GM12892 (cell line): ENCODE data around the gene APOF.
"Not testable (repeated sequence)": the region's sequence is repeated elsewhere in the genome, so short reads cannot be mapped to it uniquely, and the experiment has no call there.

Experiments used
- DNase-seq: peaks from one replicate; pipeline ENCODE4 v3.0.0; 2011; ENCODE audit not compliant: insufficient read length
- FAIRE-seq: peaks from 2 replicates; lab custom pipeline; 2011; peaks lifted over from hg19 to GRCh38; lab: Jason Lieb, UNC
- POLR2A ChIP-seq: IDR thresholded peaks from 2 replicates; pipeline ENCODE4 v1.6.1; 2011; ENCODE audit warnings: low read depth, low read length, control low read depth
- POLR2AphosphoS5 ChIP-seq: IDR thresholded peaks from 2 replicates; pipeline ENCODE4 v1.6.1; 2011; ENCODE audit warnings: low read depth, low read length, control low read depth
- TAF1 ChIP-seq: IDR thresholded peaks from 2 replicates; pipeline ENCODE4 v1.6.1; 2011; ENCODE audit warnings: low read depth, mild to moderate bottlenecking, control low read depth, low read length, borderline replicate concordance

Gene APOF

GRCh38 chr12:56358836-56359532, 3.7 kb downstream of the APOF start:
- no peak for FAIRE-seq
- DNase-seq = no peak
- TF ChIP-seq POLR2A = no peak
- no peak for TF ChIP-seq TAF1
- TF ChIP-seq POLR2AphosphoS5 = no peak

DNA sequence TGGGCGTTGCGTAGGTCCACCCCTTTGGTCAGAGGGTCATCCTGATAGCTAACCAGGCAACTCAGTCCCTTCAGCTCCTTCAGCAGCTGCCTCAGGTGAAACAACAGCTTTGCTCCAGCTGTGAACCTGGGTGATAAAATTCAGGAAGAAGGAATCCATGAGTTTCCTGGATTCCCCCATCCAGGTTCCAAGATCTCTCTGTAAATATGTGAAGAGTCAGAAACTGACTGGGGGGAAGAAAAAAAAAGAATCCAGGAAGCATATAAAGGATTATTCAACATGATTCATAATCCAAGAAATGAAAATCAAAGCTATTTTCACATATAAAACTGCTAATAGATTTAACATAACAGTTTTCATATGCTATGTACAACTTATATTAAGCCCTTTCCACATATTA, 11.3 kb downstream of the APOF start:
- TF ChIP-seq TAF1 (no peak), POLR2AphosphoS5 (no peak), POLR2A (no peak)
- DNase-seq = no peak
- FAIRE-seq = no peak

DNA sequence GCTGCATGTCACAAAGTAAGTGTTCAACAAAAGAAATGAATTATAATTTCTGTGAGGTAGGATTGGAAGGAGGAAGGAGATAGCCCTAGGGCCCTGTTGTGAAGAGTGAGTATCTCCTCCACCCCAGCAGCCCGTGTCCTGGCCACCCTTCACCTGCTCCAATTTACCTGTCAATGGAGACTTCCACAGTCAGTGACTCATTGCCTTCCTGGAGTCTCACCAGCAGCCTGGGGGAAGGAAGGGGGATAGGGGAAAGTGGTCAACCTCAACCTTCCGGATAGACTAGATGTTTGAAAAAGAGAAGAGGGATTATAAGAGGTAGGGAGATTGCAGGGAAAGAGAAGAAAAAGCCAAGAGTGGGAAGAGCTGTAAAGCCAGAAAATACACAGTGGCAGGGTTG, 12.0 kb downstream of the APOF start:
- no peak for DNase-seq
- TF ChIP-seq POLR2AphosphoS5 (no peak), TAF1 (no peak), POLR2A (no peak)
- FAIRE-seq = no peak

GRCh38 chr12:56348776-56349175, 13.9 kb downstream of the APOF start:
- FAIRE-seq (no peak), DNase-seq (no peak)
- TF ChIP-seq TAF1 (no peak), POLR2A (no peak), POLR2AphosphoS5 (no peak)

DNA sequence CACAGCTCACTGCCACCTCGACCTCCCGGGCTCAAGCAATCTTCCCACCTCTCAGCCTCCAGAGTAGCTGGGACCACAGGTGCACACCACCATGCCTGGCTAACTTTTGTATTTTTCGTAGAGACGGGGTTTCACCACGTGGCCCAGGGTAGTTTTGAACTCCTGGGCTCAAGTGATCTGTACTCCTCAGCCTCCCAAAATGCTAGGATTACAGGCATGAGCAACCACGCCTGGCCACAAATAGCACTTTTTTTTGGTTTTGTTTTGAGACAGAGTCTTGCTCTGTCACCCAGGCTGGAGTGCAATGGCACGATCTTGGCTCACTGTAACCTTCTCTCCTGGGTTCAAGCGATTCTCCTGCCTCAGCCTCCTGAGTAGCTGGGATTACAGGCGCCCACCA, 15.4 kb downstream of the APOF start:
- DNase-seq, FAIRE-seq: not testable (repeated sequence)

GRCh38 chr12:56346675-56347074, 16.0 kb downstream of the APOF start:
- FAIRE-seq (no peak), DNase-seq (no peak)
- TF ChIP-seq POLR2AphosphoS5 (no peak), POLR2A (no peak), TAF1 (no peak)

DNA sequence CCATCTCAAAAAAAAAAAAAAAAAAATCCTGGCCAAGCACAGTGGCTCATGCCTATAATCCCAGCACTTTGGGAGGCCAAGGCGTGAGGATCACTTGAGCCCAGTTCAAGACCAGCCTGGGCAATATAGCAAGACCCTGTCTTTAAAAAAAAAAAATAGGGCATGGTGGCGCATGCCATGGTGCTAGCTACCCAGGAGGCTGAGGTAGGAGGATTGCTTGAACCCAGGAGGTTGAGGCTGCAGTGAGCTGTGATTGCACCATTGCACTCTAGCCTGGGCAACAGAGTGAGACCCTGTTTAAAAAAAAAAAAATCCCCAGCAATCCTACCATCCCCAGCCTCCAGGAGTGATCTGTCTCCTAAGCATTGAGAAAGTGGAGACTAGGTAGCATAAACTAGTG, 20.4 kb downstream of the APOF start:
- DNase-seq, FAIRE-seq: not testable (repeated sequence)

DNA sequence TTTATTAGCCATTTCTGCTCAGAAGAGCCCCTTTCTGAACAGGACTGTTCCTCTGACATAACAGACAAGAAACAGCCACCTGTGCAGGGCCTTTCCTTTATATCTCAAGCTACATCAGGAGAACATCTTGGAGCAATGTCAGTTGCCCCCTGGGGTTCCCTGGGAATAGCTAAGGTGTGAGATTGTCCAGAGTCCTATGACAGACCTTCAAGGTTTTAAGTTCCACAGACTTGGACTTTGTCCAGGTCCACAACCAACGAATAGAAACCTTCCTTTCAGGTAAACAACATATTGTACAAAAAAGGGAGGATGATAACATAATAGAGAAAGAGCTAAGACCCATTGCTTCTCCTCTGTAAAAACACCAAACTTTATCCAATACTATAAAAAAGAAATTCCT, 21.0 kb downstream of the APOF start:
- DNase-seq = no peak
- TF ChIP-seq POLR2AphosphoS5 (no peak), TAF1 (no peak), POLR2A (no peak)
- FAIRE-seq = no peak

- FAIRE-seq = no peak
- DNase-seq = no peak
Observed at GRCh38 chr12:56339158-56339422, 23.6 kb downstream of the APOF start.

GRCh38 chr12:56338308-56339157, 24.1 kb downstream of the APOF start, which contains the start of gene IL23A:
IL23A (plus strand) TSS chr12:56338884; CDS start chr12:56339045, 161 bp downstream.
- FAIRE-seq (peak; percentile 86), DNase-seq (peak; percentile 42)
- 0 out of 2 replicates have a peak, but pooled peaks have one; percentile 55 for TF ChIP-seq TAF1
- TF ChIP-seq POLR2AphosphoS5 = peak; percentile 65; the same call in 1 of the 2 replicates
- TF ChIP-seq POLR2A = peak; percentile 67

More at GRCh38 chr12:56339158-56339422, 23.6 kb downstream of the APOF start:
- TF ChIP-seq TAF1 (no peak), POLR2AphosphoS5 (no peak; the same call in 1 of the 2 replicates), POLR2A (no peak; the same call in 1 of the 2 replicates)

DNA sequence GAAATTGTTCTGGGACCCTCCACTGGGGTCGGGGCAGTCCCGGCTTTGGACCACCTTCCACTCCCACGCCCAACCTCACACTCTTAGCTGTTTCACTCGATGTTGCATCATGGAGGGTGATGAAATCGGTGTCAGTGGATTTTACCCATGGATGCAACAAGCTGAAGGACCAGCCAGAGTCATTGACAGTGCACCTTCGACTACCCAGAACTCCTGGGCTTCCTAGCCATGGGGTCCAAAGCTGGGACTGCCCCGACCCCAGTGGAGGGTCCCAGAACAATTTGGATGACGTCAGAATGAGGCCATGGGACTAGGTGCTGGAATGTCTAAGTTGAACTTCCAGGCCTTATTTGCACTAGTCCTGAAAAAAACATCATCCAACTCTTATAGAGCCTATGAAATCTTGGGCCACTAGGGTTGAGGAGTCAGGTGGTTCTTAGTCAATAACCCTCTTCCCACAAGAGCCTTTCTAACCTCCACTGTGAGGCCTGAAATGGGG, 24.9 kb downstream of the APOF start:
- FAIRE-seq = no peak
- DNase-seq = no peak
- TF ChIP-seq POLR2A = no peak
- no peak for TF ChIP-seq POLR2AphosphoS5
- TF ChIP-seq TAF1 = no peak
